ENCODE measurements around the gene REPS1. TPM values are rescaled to one million over a fixed set of nuclear protein-coding genes. Genes with fewer than 3 reads are reported as not detected.

REPS1 gene
- total and polyA plus RNA-seq, 2 experiments from 2014 or later, result 30.0 to 43.1 TPM

DNA sequence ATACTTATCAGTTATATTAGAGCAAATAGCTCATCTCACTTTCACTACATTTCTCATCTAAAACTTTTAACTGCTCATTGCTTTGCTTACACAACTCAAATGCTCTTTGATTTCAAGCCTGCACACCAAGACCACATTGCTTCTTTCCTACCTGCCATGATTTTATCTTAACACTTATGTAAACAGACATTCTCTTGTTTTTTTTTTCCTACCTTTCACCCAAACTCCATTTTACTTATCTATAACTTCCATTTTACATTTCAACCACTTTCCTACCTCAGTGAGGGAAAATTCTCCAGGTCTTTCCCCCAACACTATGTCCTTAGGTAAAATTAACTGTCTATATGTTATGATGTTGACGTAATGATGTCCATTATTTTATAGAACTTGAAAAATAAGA, 24.0 kb downstream of the REPS1 start:
- Histone ChIP-seq H3K9me2 (replicated peaks; ENCODE audit: insufficient read depth) (no peaks in the 10 kb centered on the region), H3K27me3 (no peaks in the 10 kb centered on the region), H2AFZ (no peak overlapping the region), H3K4me2 (no peak overlapping the region), H3K4me3 (no peak overlapping the region), H3K9me3 (ENCODE audit: low read depth) (no peaks in the 10 kb centered on the region), H3K27ac (no peak overlapping the region), H3K79me2 (peaks cover 100% of the 10 kb centered on the region), H4K20me1 (ENCODE audit: insufficient read depth, poor library complexity, severe bottlenecking) (peaks cover 35% of the 10 kb centered on the region), H3K36me3 (replicated peaks; ENCODE audit: insufficient read depth, low read depth) (no peaks in the 10 kb centered on the region), H3K4me1 (ENCODE audit: insufficient read depth) (peaks cover 4% of the 10 kb centered on the region)
- DNase-seq (ENCODE audit: low spot score), result no peak
- TF ChIP-seq CTCF (IDR thresholded peaks at IDR 0.05; ENCODE audit: poor library complexity) (no peak), EZH2phosphoT487 (IDR thresholded peaks at IDR 0.05; ENCODE audit: low read depth, severe bottlenecking, unreplicated experiment) (no peak), EZH2 (IDR thresholded peaks at IDR 0.05; ENCODE audit: borderline replicate concordance) (no peak)
- WGBS (ENCODE audit: low lambda C conversion rate, missing lambda C conversion rate), result 92% methylated on average over 1 of the region's 1 CpG

GRCh38 chr6:138963531-138963930, 24.5 kb downstream of the REPS1 start:
- WGBS (ENCODE audit: low lambda C conversion rate, missing lambda C conversion rate), result 91% methylated on average over 3 of the region's 3 CpGs
- Histone ChIP-seq H3K36me3 (replicated peaks; ENCODE audit: insufficient read depth, low read depth) (no peaks in the 10 kb centered on the region), H3K9me3 (ENCODE audit: low read depth) (no peaks in the 10 kb centered on the region)

DNA sequence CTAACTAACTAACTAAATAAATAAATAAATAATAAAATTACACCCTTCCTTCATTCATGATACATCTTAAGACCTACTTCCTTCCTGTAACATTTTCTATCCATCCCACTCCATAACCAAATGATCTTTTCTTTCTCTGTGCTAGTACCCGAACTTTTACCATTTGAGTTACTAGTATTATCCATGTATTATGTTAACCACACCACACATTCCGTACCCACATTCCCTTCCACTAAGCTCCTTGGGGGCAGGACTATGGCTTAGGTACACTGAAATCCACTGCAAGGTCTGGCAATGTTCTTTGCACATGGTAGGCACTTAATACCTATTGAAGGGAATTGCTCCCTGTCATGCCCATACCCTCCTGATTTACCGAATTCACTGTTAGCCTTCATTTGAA, 24.9 kb downstream of the REPS1 start:
- Histone ChIP-seq H3K36me3 (replicated peaks; ENCODE audit: insufficient read depth, low read depth) (no peaks in the 10 kb centered on the region), H3K9me2 (replicated peaks; ENCODE audit: insufficient read depth) (no peaks in the 10 kb centered on the region), H3K4me2 (no peak overlapping the region), H3K9me3 (ENCODE audit: low read depth) (no peaks in the 10 kb centered on the region), H3K4me3 (no peak overlapping the region), H3K27ac (no peak overlapping the region), H3K4me1 (ENCODE audit: insufficient read depth) (peaks cover 5% of the 10 kb centered on the region), H3K79me2 (peaks cover 100% of the 10 kb centered on the region), H3K27me3 (no peaks in the 10 kb centered on the region), H2AFZ (no peak overlapping the region), H4K20me1 (ENCODE audit: insufficient read depth, poor library complexity, severe bottlenecking) (peaks cover 35% of the 10 kb centered on the region)
- 96% methylated on average over 3 of the region's 3 CpGs for WGBS (ENCODE audit: low lambda C conversion rate, missing lambda C conversion rate)
- no peak for DNase-seq (ENCODE audit: low spot score)
- no peak for TF ChIP-seq EZH2phosphoT487 (IDR thresholded peaks at IDR 0.05; ENCODE audit: low read depth, severe bottlenecking, unreplicated experiment)
- TF ChIP-seq EZH2 (IDR thresholded peaks at IDR 0.05; ENCODE audit: borderline replicate concordance), result no peak
- TF ChIP-seq CTCF (IDR thresholded peaks at IDR 0.05; ENCODE audit: poor library complexity), result no peak

More at GRCh38 chr6:138963531-138963930, 24.5 kb downstream of the REPS1 start:
- Histone ChIP-seq H3K9me2 (replicated peaks; ENCODE audit: insufficient read depth) (no peaks in the 10 kb centered on the region), H3K27ac (no peak overlapping the region), H3K4me1 (ENCODE audit: insufficient read depth) (peaks cover 4% of the 10 kb centered on the region), H2AFZ (no peak overlapping the region), H3K79me2 (peaks cover 100% of the 10 kb centered on the region), H3K4me3 (no peak overlapping the region), H3K4me2 (no peak overlapping the region), H3K27me3 (no peaks in the 10 kb centered on the region), H4K20me1 (ENCODE audit: insufficient read depth, poor library complexity, severe bottlenecking) (peaks cover 35% of the 10 kb centered on the region)
- TF ChIP-seq EZH2phosphoT487 (IDR thresholded peaks at IDR 0.05; ENCODE audit: low read depth, severe bottlenecking, unreplicated experiment) (no peak), EZH2 (IDR thresholded peaks at IDR 0.05; ENCODE audit: borderline replicate concordance) (no peak), CTCF (IDR thresholded peaks at IDR 0.05; ENCODE audit: poor library complexity) (no peak)
- DNase-seq (ENCODE audit: low spot score), result no peak

- 91% methylated on average over 3 of the region's 3 CpGs for WGBS (ENCODE audit: low lambda C conversion rate, missing lambda C conversion rate)
- Histone ChIP-seq H3K9me2 (replicated peaks; ENCODE audit: insufficient read depth) (no peaks in the 10 kb centered on the region), H3K4me2 (no peak overlapping the region), H3K4me1 (ENCODE audit: insufficient read depth) (peaks cover 14% of the 10 kb centered on the region), H3K27me3 (no peaks in the 10 kb centered on the region), H3K4me3 (no peak overlapping the region), H3K36me3 (replicated peaks; ENCODE audit: insufficient read depth, low read depth) (no peaks in the 10 kb centered on the region), H3K79me2 (peaks cover 98% of the 10 kb centered on the region), H3K9me3 (ENCODE audit: low read depth) (no peaks in the 10 kb centered on the region), H2AFZ (no peak overlapping the region), H4K20me1 (ENCODE audit: insufficient read depth, poor library complexity, severe bottlenecking) (peaks cover 21% of the 10 kb centered on the region), H3K27ac (no peak overlapping the region)
- TF ChIP-seq EZH2 (IDR thresholded peaks at IDR 0.05; ENCODE audit: borderline replicate concordance) (no peak), CTCF (IDR thresholded peaks at IDR 0.05; ENCODE audit: poor library complexity) (no peak)
- no peak for DNase-seq (ENCODE audit: low spot score)
These were observed 28.5 kb downstream of the REPS1 start for GRCh38 chr6:138959521-138959920.
